ENCODE measurements around the gene ESPNL.

DNA sequence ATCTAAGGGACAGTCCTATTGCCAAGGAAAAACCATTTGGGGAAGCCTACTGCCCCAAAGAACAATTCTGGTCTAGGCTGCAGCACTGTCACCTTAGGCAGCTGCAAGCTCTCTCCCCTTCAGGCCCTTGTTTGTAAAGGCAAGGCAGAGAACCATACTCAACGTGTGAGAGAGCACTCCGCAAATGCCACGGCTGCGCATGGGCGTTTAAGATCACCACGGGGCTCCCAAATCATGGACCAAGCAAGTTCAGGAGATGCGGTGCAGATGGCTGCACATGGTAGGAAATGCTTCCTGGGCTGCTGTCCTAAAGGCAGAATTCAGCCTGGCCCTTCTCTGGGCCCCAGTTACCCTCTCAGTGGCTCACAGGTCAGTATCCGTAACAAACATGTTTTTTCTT is 74.2 kb downstream of the ESPNL start:
- TF ChIP-seq, protein P1, sequence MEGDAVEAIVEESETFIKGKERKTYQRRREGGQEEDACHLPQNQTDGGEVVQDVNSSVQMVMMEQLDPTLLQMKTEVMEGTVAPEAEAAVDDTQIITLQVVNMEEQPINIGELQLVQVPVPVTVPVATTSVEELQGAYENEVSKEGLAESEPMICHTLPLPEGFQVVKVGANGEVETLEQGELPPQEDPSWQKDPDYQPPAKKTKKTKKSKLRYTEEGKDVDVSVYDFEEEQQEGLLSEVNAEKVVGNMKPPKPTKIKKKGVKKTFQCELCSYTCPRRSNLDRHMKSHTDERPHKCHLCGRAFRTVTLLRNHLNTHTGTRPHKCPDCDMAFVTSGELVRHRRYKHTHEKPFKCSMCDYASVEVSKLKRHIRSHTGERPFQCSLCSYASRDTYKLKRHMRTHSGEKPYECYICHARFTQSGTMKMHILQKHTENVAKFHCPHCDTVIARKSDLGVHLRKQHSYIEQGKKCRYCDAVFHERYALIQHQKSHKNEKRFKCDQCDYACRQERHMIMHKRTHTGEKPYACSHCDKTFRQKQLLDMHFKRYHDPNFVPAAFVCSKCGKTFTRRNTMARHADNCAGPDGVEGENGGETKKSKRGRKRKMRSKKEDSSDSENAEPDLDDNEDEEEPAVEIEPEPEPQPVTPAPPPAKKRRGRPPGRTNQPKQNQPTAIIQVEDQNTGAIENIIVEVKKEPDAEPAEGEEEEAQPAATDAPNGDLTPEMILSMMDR (IDR thresholded peaks at IDR 0.05; ENCODE audit: low read depth, low read length): no peak
- TF ChIP-seq POLR2A (IDR thresholded peaks at IDR 0.05; ENCODE audit: extremely low read depth, insufficient read length): no peak
